HG02759 (cell line): Measurements from ENCODE around the gene OR6M1.

Source experiments
- ATAC-seq: cut with Tn5 transposase; IDR thresholded peaks from one replicate; pipeline ENCODE4 v1.9.1; 2021; ENCODE audit warnings: mild to moderate bottlenecking, moderate library complexity; ENCODE audit not compliant: unreplicated experiment

The OR6M1 gene

GRCh38 chr11:123775715-123776549 lies 30.2 kb downstream of the OR6M1 start:
- ATAC-seq: no peak

DNA sequence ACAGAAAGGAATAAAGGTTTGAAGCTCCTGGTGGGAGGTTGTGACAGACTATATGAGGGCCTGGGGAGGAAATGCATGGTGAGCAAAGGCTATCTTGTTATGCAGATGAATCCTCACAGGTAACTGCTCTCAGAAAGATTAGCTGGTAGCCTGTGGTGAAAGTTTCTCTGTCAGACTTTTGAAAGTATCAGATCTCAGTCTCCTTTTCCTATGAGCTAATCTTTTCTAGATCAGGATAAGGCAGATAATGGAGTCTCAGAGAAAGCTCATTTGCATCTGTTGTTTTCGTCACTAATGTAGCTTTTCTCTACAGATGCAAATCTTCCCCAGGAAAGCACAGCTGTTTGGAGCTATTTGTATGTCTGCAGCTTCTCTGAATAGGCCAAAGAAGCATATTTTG lies 30.9 kb downstream of the OR6M1 start:
- ATAC-seq: no peak

- no peak for ATAC-seq
Measured at GRCh38 chr11:123773959-123774358, 32.2 kb downstream of the OR6M1 start.

DNA sequence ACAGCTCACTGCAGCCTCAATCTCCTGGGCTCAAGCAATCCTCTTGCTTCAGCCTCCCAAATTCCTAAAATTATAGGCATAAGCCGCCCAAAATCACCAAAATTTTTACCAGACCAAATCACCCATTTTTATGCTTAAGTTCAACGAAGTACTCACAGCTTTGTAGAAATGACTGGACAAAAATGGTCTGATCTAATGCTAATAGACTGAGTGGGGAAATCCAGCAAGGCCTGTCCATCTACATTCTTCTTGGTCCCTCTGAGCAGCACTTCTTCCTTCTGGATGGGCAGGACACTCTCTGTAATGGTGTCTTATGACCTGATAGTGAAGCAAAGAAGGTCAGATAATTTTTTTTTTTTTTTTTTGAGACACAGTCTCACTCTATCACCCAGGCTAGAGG lies 33.1 kb downstream of the OR6M1 start:
- no peak for ATAC-seq

GRCh38 chr11:123771664-123772063 lies 34.5 kb downstream of the OR6M1 start:
- no peak for ATAC-seq

DNA sequence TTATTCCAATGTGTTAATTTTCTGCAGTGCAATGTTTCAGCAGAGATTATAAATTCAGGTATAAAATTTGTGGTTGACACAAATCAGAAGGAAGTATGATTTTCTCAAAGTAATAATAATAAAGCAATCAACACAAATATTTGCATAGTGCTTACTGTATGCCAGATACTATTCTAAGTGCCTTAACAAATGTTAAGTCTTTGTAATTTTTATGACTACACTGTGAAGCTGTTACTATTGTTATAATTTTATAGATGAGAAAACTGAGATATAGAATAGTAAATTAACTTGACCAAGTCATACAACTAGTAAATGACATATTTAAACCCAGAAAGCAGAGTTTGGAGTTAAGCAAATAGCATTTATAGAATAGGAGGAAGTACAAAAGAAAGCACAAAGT lies 35.4 kb downstream of the OR6M1 start:
- no peak for ATAC-seq

DNA sequence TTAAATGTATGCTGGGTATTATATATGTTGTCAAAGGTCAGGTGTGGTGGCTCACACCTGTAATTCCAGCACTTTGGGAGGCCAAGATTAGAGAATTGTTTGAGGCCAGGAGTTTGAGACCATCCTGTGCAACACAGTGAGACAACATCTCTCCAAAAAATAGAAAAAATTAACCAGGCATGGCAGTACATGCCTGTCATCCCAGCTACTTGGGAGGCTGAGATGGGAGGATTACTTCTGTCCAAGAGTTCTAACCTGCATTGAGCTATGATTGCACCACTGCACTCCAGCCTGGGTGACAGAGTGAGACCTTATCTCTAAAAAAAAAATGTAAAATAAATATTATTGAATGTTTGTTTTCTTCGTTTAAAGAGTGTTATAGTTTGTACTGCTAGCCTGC lies 40.5 kb downstream of the OR6M1 start:
- no peak for ATAC-seq

DNA sequence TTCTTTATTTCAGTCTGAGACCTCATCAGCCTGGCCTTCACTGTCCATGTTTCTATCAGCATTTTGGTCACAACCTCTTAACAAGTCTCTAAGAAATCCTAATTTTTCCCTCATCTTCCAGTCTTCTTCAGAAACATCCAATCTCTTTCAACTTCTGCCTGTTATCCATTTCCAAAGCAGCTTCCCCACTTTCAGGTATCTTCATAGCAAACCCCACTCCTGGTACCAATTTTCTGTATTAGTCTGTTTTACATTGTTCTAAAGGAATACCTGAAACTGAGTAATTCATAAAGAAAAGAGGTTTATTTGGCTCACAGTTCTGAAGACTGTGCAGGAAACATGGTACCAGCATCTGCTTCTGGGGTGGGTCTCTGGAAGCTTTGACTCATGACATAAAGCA lies 43.7 kb downstream of the OR6M1 start:
- ATAC-seq: no peak

DNA sequence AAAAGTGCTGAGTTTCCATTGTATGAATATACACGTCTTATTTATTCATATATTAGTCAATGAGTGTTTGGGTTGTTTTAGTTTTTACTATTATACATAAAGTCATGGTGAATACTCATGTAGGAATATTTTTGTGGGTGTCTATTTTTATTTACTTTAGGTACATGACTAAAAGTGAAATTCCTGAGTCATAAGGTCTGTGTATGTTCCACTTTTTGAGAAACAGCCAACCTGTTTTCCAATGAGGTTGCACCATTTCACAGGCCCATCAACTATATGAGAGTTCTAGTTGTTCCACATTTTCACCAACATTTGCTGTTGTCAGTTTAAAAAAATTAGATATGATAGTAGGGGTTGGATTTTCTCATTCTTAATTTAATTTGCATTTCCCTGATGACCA lies 45.3 kb downstream of the OR6M1 start:
- ATAC-seq: peak; percentile 89

DNA sequence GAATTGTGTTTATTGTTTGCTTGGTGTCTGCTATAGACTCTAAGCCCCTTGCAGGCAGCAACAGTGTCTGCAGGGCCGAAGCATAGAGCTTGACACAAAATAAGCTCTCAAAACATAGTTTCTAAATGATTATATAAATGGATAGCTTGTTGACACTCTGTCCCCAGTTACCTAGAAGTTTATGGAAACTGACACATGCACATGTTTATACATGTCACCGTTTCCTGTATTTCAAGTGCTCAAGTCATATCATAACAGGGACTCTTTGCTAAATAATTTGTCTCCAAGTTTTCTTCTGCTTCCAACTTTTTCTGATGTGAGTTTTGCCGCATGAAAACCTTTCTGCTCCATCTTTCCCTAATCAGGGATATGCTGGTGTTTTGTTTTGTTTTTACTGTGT lies 48.2 kb downstream of the OR6M1 start:
- ATAC-seq: no peak

- no peak for ATAC-seq
Measured at GRCh38 chr11:123755813-123756212, 50.3 kb downstream of the OR6M1 start.
